ENCODE results near the gene H1-8.

The H1-8 gene

DNA sequence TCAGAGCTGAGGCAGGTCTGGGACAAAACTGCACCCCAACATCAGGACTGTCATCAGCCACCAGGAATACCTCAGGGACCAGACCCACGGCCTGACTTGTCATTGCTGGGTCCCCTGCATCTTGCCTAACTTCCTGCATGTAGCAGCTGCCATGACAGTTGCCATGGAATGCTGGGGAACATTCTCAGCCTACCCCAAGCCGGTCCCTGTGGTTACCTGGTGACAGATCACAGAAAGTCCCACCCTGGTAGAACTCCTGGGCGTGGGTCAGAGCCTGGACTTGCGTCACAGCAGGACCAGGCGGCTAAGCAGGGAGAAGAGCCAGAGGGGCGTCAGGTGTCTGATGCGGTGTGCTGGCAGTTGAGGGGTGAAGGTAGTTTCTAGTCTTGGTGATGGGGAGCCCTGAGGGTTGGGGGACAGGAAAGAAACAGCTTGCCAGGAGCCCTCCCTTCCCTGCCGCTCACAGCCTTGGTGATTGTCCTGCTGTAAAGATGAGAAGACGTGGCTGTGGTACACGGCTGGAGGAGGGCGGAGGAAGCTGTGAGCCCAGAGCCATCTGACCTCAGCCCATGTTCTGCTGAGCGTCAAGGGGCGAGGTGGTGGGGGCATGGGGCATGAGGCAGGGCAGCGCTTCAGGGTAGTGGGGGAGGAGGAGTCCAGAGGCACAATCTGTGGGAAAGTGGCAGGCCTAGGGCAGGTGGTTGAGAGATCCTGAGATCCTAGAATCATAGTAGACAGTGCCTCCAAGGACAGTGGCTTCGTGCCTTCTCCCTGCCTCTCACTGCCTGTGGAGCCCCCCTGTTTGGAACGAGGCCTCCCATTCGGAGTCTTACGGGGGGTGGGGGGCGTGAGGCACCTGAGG lies 5.4 kb downstream of the H1-8 start:
- Histone ChIP-seq H3K36me3 (no peaks in the 10 kb centered on the region), H3K4me3 (ENCODE audit: low read depth in 1 of 2, low read length in 1 of 2) (no peak overlapping the region), H3K9me3 (no peaks in the 10 kb centered on the region), H3K27ac (no peak overlapping the region), H3K27me3 (no peaks in the 10 kb centered on the region), H3K4me1 (ENCODE audit: control insufficient read depth in 1 of 2, insufficient read depth in 1 of 2, low read depth in 1 of 2, low read length in 1 of 2) (no peaks in the 10 kb centered on the region)
- TF ChIP-seq, protein P1, sequence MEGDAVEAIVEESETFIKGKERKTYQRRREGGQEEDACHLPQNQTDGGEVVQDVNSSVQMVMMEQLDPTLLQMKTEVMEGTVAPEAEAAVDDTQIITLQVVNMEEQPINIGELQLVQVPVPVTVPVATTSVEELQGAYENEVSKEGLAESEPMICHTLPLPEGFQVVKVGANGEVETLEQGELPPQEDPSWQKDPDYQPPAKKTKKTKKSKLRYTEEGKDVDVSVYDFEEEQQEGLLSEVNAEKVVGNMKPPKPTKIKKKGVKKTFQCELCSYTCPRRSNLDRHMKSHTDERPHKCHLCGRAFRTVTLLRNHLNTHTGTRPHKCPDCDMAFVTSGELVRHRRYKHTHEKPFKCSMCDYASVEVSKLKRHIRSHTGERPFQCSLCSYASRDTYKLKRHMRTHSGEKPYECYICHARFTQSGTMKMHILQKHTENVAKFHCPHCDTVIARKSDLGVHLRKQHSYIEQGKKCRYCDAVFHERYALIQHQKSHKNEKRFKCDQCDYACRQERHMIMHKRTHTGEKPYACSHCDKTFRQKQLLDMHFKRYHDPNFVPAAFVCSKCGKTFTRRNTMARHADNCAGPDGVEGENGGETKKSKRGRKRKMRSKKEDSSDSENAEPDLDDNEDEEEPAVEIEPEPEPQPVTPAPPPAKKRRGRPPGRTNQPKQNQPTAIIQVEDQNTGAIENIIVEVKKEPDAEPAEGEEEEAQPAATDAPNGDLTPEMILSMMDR (IDR thresholded peaks at IDR 0.05): no peak

DNA sequence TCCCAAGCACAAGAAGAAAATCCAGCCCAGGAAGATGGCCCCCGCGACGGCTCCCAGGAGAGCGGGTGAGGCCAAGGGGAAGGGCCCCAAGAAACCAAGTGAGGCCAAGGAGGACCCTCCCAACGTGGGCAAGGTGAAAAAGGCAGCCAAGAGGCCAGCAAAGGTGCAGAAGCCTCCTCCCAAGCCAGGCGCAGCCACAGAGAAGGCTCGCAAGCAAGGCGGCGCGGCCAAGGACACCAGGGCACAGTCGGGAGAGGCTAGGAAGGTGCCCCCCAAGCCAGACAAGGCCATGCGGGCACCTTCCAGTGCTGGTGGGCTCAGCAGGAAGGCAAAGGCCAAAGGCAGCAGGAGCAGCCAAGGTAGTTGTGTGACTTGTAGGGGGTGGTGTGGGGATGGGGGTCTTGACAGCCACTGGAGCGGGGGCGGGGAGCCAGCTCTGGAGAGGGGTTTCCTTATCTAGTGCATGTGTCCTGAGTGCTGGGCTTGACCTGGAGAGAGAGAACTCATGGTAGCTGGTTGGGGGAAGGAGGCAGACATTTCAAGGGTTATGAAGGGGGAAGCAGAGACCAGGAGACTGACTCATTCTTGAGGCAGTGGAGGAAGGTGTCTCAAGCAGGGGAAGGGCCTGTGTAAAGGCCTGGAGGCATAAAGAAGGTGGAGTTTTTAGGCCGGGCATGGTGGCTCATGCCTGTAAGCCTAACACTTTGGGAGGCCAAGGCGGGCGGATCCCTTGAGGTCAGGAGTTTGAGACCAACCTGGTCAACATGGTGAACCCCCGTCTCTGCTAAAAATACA lies 6.2 kb downstream of the H1-8 start:
- H3K9me3 ChIP-seq: no peaks in the 10 kb centered on the region
- H3K4me3 ChIP-seq (ENCODE audit: low read depth in 1 of 2, low read length in 1 of 2): no peak overlapping the region
- no peaks in the 10 kb centered on the region for H3K4me1 ChIP-seq (ENCODE audit: control insufficient read depth in 1 of 2, insufficient read depth in 1 of 2, low read depth in 1 of 2, low read length in 1 of 2)
- H3K36me3 ChIP-seq: no peaks in the 10 kb centered on the region
- H3K27ac ChIP-seq: no peak overlapping the region
- TF ChIP-seq, protein P1 (IDR thresholded peaks at IDR 0.05): no peak
- H3K27me3 ChIP-seq: no peaks in the 10 kb centered on the region

DNA sequence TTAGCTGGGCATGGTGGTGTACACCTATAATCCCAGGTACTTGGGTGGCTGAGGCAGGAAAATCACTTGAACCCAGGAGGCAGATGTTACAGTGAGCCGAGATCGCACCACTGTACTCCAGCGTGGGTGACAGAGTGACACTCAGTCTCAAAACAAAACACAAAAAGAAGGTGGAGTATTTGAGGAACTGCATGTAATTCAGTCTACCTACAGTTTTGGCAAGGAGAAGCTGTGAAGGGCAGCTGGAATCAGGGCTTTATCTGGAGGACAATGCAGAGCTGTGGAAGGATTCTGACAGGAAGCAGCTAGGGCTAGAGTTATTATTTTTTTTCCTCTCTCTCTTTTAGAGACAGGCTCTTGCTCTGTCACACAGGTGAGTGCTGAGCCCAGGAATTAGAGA lies 6.8 kb downstream of the H1-8 start:
- no peak overlapping the region for H3K27ac ChIP-seq
- TF ChIP-seq, protein P1 (IDR thresholded peaks at IDR 0.05): no peak
- H3K36me3 ChIP-seq: no peaks in the 10 kb centered on the region
- H3K9me3 ChIP-seq: no peaks in the 10 kb centered on the region
- H3K4me3 ChIP-seq (ENCODE audit: low read depth in 1 of 2, low read length in 1 of 2): no peak overlapping the region
- no peaks in the 10 kb centered on the region for H3K27me3 ChIP-seq
- H3K4me1 ChIP-seq (ENCODE audit: control insufficient read depth in 1 of 2, insufficient read depth in 1 of 2, low read depth in 1 of 2, low read length in 1 of 2): no peaks in the 10 kb centered on the region

DNA sequence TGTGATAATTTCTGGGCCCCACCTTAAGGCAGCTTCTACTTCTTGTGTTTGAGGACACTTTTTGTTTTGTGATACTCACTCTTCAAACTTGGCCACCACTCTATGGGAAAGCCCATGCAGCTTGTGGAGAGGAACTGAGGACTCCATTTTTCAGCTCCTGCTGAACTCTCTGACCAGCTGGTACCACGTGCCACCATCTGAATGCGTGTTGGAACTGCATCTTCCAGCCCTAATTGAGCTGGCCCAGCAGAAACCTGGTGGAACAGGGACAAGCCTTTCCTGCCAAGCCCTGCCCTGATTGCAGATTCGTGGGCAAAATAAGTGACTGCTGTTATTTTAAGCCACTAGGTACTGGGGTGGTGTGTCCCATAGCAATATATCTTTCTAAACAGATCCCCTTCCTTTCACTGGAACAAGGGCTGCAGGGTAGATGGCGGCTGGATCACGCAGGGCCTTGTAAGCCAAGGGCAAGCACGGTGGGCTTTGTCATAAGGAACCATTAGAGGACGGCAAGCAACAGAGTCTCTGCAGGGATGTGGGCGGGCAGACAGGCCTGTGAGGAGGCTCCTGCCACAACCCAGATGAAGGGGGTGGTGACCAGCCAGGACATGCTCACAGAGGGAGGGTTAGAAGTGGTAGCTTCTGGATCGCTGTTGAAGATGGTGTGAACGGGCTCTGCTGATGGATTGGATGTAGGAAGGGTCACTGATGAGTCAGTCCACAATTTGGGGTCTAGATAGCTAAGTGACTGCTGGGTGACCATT lies 9.5 kb downstream of the H1-8 start:
- Histone ChIP-seq H3K27ac (no peak overlapping the region), H3K27me3 (no peaks in the 10 kb centered on the region), H3K9me3 (no peaks in the 10 kb centered on the region), H3K4me3 (ENCODE audit: low read depth in 1 of 2, low read length in 1 of 2) (no peak overlapping the region), H3K36me3 (no peaks in the 10 kb centered on the region), H3K4me1 (ENCODE audit: control insufficient read depth in 1 of 2, insufficient read depth in 1 of 2, low read depth in 1 of 2, low read length in 1 of 2) (no peaks in the 10 kb centered on the region)
- TF ChIP-seq, protein P1 (IDR thresholded peaks at IDR 0.05): no peak

DNA sequence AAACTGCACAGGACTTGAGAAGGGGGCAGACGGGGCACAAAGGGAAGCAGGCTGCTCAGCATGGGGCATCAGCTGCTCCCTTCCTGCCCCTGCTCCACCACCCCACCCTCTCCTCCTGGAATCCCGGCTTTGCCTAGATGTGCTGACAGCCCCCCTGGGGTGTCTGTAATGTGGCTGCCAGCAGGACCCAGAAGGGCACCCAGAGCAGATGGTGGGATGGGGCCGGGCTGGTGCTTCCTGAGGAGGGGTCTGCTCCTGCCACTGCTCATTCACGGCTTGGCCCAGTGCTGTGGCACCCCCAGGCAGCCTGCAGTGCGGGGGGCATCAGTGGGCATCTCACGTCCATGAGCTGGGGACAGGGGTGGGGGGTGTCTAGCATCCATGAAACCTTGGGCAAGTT lies 10.2 kb downstream of the H1-8 start:
- H3K4me3 ChIP-seq (ENCODE audit: low read depth in 1 of 2, low read length in 1 of 2): no peak overlapping the region
- no peaks in the 10 kb centered on the region for H3K4me1 ChIP-seq (ENCODE audit: control insufficient read depth in 1 of 2, insufficient read depth in 1 of 2, low read depth in 1 of 2, low read length in 1 of 2)

More for the DNA sequence above, 10.2 kb downstream of the H1-8 start:
- H3K27ac ChIP-seq: no peak overlapping the region
- no peaks in the 10 kb centered on the region for H3K36me3 ChIP-seq
- H3K27me3 ChIP-seq: no peaks in the 10 kb centered on the region
- no peaks in the 10 kb centered on the region for H3K9me3 ChIP-seq
- TF ChIP-seq, protein P1 (IDR thresholded peaks at IDR 0.05): no peak
